IPS-11a (cell line): ENCODE measurements around the gene MEGF11.
"Not testable (repeated sequence)": the region's sequence is repeated elsewhere in the genome, so short reads cannot be mapped to it uniquely, and the experiment has no call there.

Source experiments
- H3K4me3 ChIP-seq: one replicate; pipeline ENCODE4 v1.5.1; 2013; ENCODE audit warnings: low read depth, low read length, control low read depth

The MEGF11 gene

GRCh38 chr15:65982627-65983322, 270.8 kb downstream of the MEGF11 start:
- peak overlapping the region; percentile 70 for H3K4me3 ChIP-seq

GRCh38 chr15:65981837-65982626, 271.5 kb downstream of the MEGF11 start:
- peak overlapping the region; percentile 70 for H3K4me3 ChIP-seq

GRCh38 chr15:65980824-65981456, 272.6 kb downstream of the MEGF11 start:
- no peak overlapping the region for H3K4me3 ChIP-seq

- H3K4me3 ChIP-seq, result no peak overlapping the region
These were observed 273.7 kb downstream of the MEGF11 start for GRCh38 chr15:65979837-65980236.

- H3K4me3 ChIP-seq, result no peak overlapping the region
These were observed 274.2 kb downstream of the MEGF11 start for GRCh38 chr15:65979316-65979715.

- H3K4me3 ChIP-seq, result no peak overlapping the region
These were observed 275.4 kb downstream of the MEGF11 start for GRCh38 chr15:65978110-65978509.

- H3K4me3 ChIP-seq, result not testable (repeated sequence)
These were observed 277.4 kb downstream of the MEGF11 start for GRCh38 chr15:65976196-65976595.

GRCh38 chr15:65971741-65971995, 281.9 kb downstream of the MEGF11 start:
- H3K4me3 ChIP-seq, result no peak overlapping the region

- H3K4me3 ChIP-seq, result no peak overlapping the region
These were observed 282.4 kb downstream of the MEGF11 start for GRCh38 chr15:65970937-65971740.

- H3K4me3 ChIP-seq, result no peak overlapping the region
These were observed 283.4 kb downstream of the MEGF11 start for GRCh38 chr15:65969865-65970816.

- H3K4me3 ChIP-seq, result no peak overlapping the region
These were observed 285.0 kb downstream of the MEGF11 start for GRCh38 chr15:65968511-65968910.

- H3K4me3 ChIP-seq, result no peak overlapping the region
These were observed 288.6 kb downstream of the MEGF11 start for GRCh38 chr15:65964792-65965433.

- H3K4me3 ChIP-seq, result no peak overlapping the region
These were observed 289.6 kb downstream of the MEGF11 start for GRCh38 chr15:65963911-65964482.

- H3K4me3 ChIP-seq, result no peak overlapping the region
These were observed 290.2 kb downstream of the MEGF11 start for GRCh38 chr15:65963358-65963757.

GRCh38 chr15:65962187-65962586, 291.4 kb downstream of the MEGF11 start:
- H3K4me3 ChIP-seq, result no peak overlapping the region

GRCh38 chr15:65960586-65960985, 293.0 kb downstream of the MEGF11 start:
- no peak overlapping the region for H3K4me3 ChIP-seq

- H3K4me3 ChIP-seq, result no peak overlapping the region
These were observed 294.7 kb downstream of the MEGF11 start for GRCh38 chr15:65958835-65959234.

- H3K4me3 ChIP-seq, result no peak overlapping the region
These were observed 296.1 kb downstream of the MEGF11 start for GRCh38 chr15:65957451-65957850.

- no peak overlapping the region for H3K4me3 ChIP-seq
These were observed 296.7 kb downstream of the MEGF11 start for GRCh38 chr15:65956899-65957298.
